Esophagus muscularis mucosa (tissue), 4 donors: Measurements from ENCODE around the gene SRSF9.
"Not testable (repeated sequence)": the region's sequence is repeated elsewhere in the genome, so short reads cannot be mapped to it uniquely, and the experiment has no call there.

Experiments used
- CTCF ChIP-seq, 3 experiments: fragments of 200-600 bp in 2 of 3; fragments of 450-650 bp in 1 of 3; sonication (generic) in 2 of 3; IDR thresholded peaks; one replicate each; pipeline ENCODE4 v1.5.1; 2017 to 2019; ENCODE audit warnings: antibody characterized with exemption in 3 of 3, mild to moderate bottlenecking in 2 of 3, moderate library complexity in 1 of 3
- EP300 ChIP-seq: sonication (generic); formaldehyde crosslinking; IDR thresholded peaks from one replicate; pipeline ENCODE4 v1.6.1; 2017; ENCODE audit warnings: antibody characterized with exemption
- POLR2A ChIP-seq: fragments of 450-650 bp; IDR thresholded peaks from one replicate; pipeline ENCODE4 v1.6.1; 2017; ENCODE audit warnings: antibody characterized with exemption, moderate library complexity, mild to moderate bottlenecking, low read depth
- POLR2AphosphoS5 ChIP-seq, 2 donors: sonication (generic); formaldehyde crosslinking; IDR thresholded peaks; one replicate each; pipeline ENCODE4 v1.6.1; 2017; ENCODE audit warnings: antibody characterized with exemption in 2 of 2

- TF ChIP-seq EP300; POLR2AphosphoS5 (IDR thresholded peaks at IDR 0.05); CTCF (IDR thresholded peaks at IDR 0.05); POLR2A: not testable (repeated sequence)
Observed at GRCh38 chr12:120446844-120447178, 22.7 kb downstream of the SRSF9 start.
